SK-N-MC (cell line): ENCODE results near the gene SNAI1.
"Not testable (repeated sequence)": the region's sequence is repeated elsewhere in the genome, so short reads cannot be mapped to it uniquely, and the experiment has no call there.

ENCODE experiments used
- DNase-seq: peaks from one replicate; pipeline ENCODE4 v3.0.0-alpha.2; 2011; ENCODE audit warnings: low read depth, low spot score
- H3K27ac ChIP-seq: fragments of 200-600 bp; sonication (generic); 2 replicates; pipeline ENCODE4 v1.5.1; 2016; ENCODE audit warnings: mixed run types
- H3K36me3 ChIP-seq: fragments of 200-600 bp; sonication (generic); 2 replicates; pipeline ENCODE4 v1.6.1; 2017; ENCODE audit warnings: antibody characterized with exemption, low read length, mixed read lengths; ENCODE audit not compliant: insufficient read depth
- H3K4me3 ChIP-seq: fragments of 200-600 bp; sonication (generic); 2 replicates; pipeline ENCODE4 v1.5.1; 2016
- H3K9ac ChIP-seq: fragments of 200-600 bp; sonication (generic); 2 replicates; pipeline ENCODE4 v1.8.0; 2017; ENCODE audit warnings: mixed run types, mixed read lengths; ENCODE audit not compliant: insufficient read length
- H3K9me3 ChIP-seq: fragments of 200-600 bp; sonication (generic); 2 replicates; pipeline ENCODE4 v1.6.1; 2017; ENCODE audit warnings: low read depth, mild to moderate bottlenecking, antibody characterized with exemption, low read length, moderate library complexity, mixed read lengths
- EZH2 ChIP-seq: fragments of 200-600 bp; sonication (generic); IDR thresholded peaks from one replicate; pipeline ENCODE4 v1.6.1; 2017; ENCODE audit warnings: antibody characterized with exemption
- FOXP2 ChIP-seq: optimal IDR thresholded peaks from 2 replicates; pipeline ENCODE3; 2011; ENCODE audit warnings: mild to moderate bottlenecking, moderate library complexity; ENCODE audit not compliant: insufficient read depth; ENCODE audit errors: extremely low read length, control extremely low read depth
- POLR2AphosphoS5 ChIP-seq: IDR thresholded peaks from 2 replicates; pipeline ENCODE4 v1.6.1; 2012; ENCODE audit warnings: mild to moderate bottlenecking, low read depth, low read length, borderline replicate concordance

The SNAI1 gene

GRCh38 chr20:49989234-49990065 lies 6.7 kb downstream of the SNAI1 start:
- Histone ChIP-seq H3K9me3 (no peaks in the 10 kb centered on the region), H3K4me3 (peak overlapping the region; percentile 29; the same call in 1 of the 2 replicates), H3K36me3 (0 out of 2 replicates have a peak, but pooled peaks cover 4% of the 10 kb centered on the region), H3K9ac (peak overlapping the region; percentile 15), H3K27ac (peak overlapping the region; percentile 69)
- peak; percentile 34 for DNase-seq
- no peak; the same call in 1 of the 2 replicates for TF ChIP-seq POLR2AphosphoS5
- TF ChIP-seq FOXP2 = no peak
- no peak for TF ChIP-seq EZH2

DNA sequence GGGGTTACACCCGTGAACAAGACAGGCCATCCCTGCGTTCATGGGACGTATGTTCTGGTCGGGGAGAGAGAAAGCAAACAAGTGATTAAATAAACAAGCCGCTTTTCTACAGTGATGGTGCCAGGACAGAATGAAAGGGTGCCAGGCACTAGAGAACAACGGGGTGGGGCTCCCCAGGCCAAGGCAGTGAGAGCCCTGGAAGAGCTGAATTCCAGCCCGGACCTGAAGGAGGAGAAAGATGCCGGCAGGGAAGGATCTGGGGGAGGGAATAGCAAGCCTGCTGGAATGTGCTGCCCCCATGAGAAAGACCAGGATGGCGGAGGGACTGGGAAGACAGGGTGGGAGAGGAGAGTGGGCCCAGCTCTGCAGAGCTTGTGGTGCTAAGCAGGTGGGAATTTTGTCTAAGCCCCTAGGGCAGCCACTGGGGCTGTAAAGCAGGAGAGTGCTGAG lies 7.5 kb downstream of the SNAI1 start:
- peak overlapping the region; percentile 15 for H3K9ac ChIP-seq

DNA sequence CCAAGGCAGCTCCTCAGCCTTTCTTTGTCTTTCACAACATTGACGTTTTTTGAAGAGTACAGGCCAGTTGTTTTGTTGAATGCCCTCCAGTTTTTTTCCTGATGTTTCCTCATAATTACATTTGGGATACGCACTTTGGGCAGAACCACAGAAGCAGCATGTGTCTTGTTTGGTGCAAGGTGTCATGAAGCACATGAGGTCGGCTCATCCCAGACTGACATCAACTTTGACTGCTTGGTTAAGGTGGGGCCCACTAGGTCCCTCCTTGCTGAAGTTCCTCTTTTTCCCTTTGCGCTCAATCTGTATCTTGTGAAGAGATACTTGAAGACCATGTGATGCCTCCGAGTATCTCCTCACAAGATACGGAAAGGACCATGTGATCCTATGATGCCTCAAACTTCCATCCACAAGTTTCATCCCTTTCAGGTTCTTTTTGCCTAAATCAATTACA lies 10.5 kb downstream of the SNAI1 start:
- no peak overlapping the region for H3K9ac ChIP-seq
- no peak overlapping the region for H3K27ac ChIP-seq
- H3K4me3 ChIP-seq = no peak overlapping the region
- H3K9me3 ChIP-seq = no peaks in the 10 kb centered on the region
- no peak for DNase-seq
- no peaks in the 10 kb centered on the region for H3K36me3 ChIP-seq
- no peak for TF ChIP-seq FOXP2

More for the DNA sequence above, 7.5 kb downstream of the SNAI1 start:
- TF ChIP-seq EZH2 (no peak), POLR2AphosphoS5 (no peak), FOXP2 (no peak)
- Histone ChIP-seq H3K4me3 (no peak overlapping the region), H3K27ac (peak overlapping the region; percentile 69), H3K36me3 (0 out of 2 replicates have a peak, but pooled peaks cover 4% of the 10 kb centered on the region), H3K9me3 (no peaks in the 10 kb centered on the region)
- no peak for DNase-seq

- H3K9ac ChIP-seq = no peak overlapping the region
- H3K4me3 ChIP-seq = no peak overlapping the region
- no peaks in the 10 kb centered on the region for H3K9me3 ChIP-seq
- H3K27ac ChIP-seq = no peak overlapping the region
- DNase-seq = no peak
- TF ChIP-seq POLR2AphosphoS5 (no peak), FOXP2 (no peak), EZH2 (no peak)
- H3K36me3 ChIP-seq = no peaks in the 10 kb centered on the region
These were observed 12.8 kb downstream of the SNAI1 start for GRCh38 chr20:49995586-49995985.

- 0 out of 2 replicates have a peak overlapping the region, but pooled peaks have one; percentile 9 for H3K27ac ChIP-seq
- H3K4me3 ChIP-seq, H3K36me3 ChIP-seq, DNase-seq, H3K9me3 ChIP-seq, H3K9ac ChIP-seq: not testable (repeated sequence)
These were observed 15.9 kb downstream of the SNAI1 start for GRCh38 chr20:49998478-49999188.

- Histone ChIP-seq H3K36me3 (no peaks in the 10 kb centered on the region), H3K9me3 (no peaks in the 10 kb centered on the region), H3K27ac (0 out of 2 replicates have a peak overlapping the region, but pooled peaks have one; percentile 9), H3K9ac (no peak overlapping the region), H3K4me3 (no peak overlapping the region)
- DNase-seq = no peak
- TF ChIP-seq POLR2AphosphoS5 = no peak
- no peak for TF ChIP-seq FOXP2
- no peak for TF ChIP-seq EZH2
These were observed 16.5 kb downstream of the SNAI1 start for GRCh38 chr20:49999329-49999728.

GRCh38 chr20:50000548-50001222 lies 17.9 kb downstream of the SNAI1 start:
- not testable (repeated sequence) for H3K36me3 ChIP-seq, DNase-seq, H3K4me3 ChIP-seq, H3K27ac ChIP-seq, H3K9me3 ChIP-seq, H3K9ac ChIP-seq

DNA sequence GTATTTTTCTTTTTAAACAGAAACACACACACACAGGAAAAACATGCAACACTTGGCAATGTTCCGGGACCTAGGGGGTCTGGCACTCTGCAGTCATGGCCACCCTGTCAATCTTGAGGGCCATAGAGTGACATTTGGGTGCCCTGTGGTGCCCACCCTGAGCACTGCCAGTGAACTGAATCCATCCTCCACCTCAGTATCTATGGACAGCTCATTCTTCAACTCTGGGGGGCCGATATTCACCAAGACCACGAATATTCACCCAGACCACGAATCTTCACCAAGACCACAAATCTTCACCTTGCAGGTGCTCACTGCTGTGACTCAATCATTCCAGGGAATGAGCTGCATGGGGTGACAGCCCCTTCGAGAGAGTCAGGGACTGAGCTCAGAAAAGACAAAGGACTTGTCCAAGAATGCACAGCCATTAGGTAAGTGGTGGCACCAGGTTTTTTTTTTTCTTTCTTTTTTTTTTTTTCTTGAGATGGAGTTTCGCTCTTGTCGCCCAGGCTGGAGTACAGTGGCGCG lies 19.1 kb downstream of the SNAI1 start:
- TF ChIP-seq EZH2 (no peak), POLR2AphosphoS5 (no peak)
- Histone ChIP-seq H3K9ac (no peak overlapping the region), H3K36me3 (no peaks in the 10 kb centered on the region), H3K4me3 (no peak overlapping the region), H3K27ac (no peak overlapping the region), H3K9me3 (no peaks in the 10 kb centered on the region)
- DNase-seq = no peak
